HepG2 (cell line): ENCODE data around the gene CPVL. TPM values are rescaled to one million over a fixed set of nuclear protein-coding genes. Genes with fewer than 3 reads are reported as not detected.

Source experiments
- ARID4A ChIP-seq: sonication (generic); formaldehyde crosslinking; IDR thresholded peaks from 2 replicates; pipeline ENCODE4 v1.5.0; 2020; ENCODE audit warnings: mild to moderate bottlenecking, missing genetic modification reagents, borderline replicate concordance
- ARID5B ChIP-seq: IDR thresholded peaks from 2 replicates; pipeline ENCODE4 v1.4.0; 2020; ENCODE audit warnings: mild to moderate bottlenecking, missing genetic modification reagents
- GATA4 ChIP-seq: sonication (generic); IDR thresholded peaks from 2 replicates; pipeline ENCODE4 v1.6.1; 2016; ENCODE audit warnings: antibody characterized with exemption, low read depth, borderline replicate concordance
- KLF16 ChIP-seq, 2 experiments: sonication (generic) in 1 of 2; formaldehyde crosslinking in 1 of 2; IDR thresholded peaks; 2 replicates each; pipeline versions ENCODE4 v1.6.1 to v1.8.0; 2016 to 2023; ENCODE audit warnings: missing genetic modification reagents in 2 of 2, missing compliant biosample characterization in 1 of 2
- PHF20 ChIP-seq: sonication (generic); formaldehyde crosslinking; IDR thresholded peaks from 2 replicates; pipeline ENCODE4 v1.5.0; 2020; ENCODE audit warnings: mild to moderate bottlenecking, missing genetic modification reagents
- REXO4 ChIP-seq: sonication (generic); formaldehyde crosslinking; IDR thresholded peaks from 2 replicates; pipeline ENCODE4 v1.8.0; 2022; ENCODE audit warnings: missing genetic modification reagents, mild to moderate bottlenecking, borderline replicate concordance
- SAFB2 ChIP-seq: sonication (generic); formaldehyde crosslinking; IDR thresholded peaks from 2 replicates; pipeline ENCODE4 v1.5.1; 2020; ENCODE audit warnings: missing genetic modification reagents, low read depth, mild to moderate bottlenecking, borderline replicate concordance
- SP2 ChIP-seq: sonication (generic); formaldehyde crosslinking; IDR thresholded peaks from 2 replicates; pipeline ENCODE4 v1.5.1; 2020; ENCODE audit warnings: mild to moderate bottlenecking, missing genetic modification reagents
- THAP11 ChIP-seq: IDR thresholded peaks from 2 replicates; pipeline ENCODE4 v1.6.1; 2016; ENCODE audit warnings: missing biosample characterization, missing genetic modification reagents
- ZNF138 ChIP-seq: sonication (generic); formaldehyde crosslinking; IDR thresholded peaks from 2 replicates; pipeline ENCODE4 v1.5.0; 2020; ENCODE audit warnings: mild to moderate bottlenecking, low read depth, missing genetic modification reagents
- ZNF205 ChIP-seq: IDR thresholded peaks from 2 replicates; pipeline ENCODE4 v1.6.1; 2018; ENCODE audit warnings: missing biosample characterization, missing genetic modification reagents
- ZNF224 ChIP-seq: sonication (generic); formaldehyde crosslinking; IDR thresholded peaks from 2 replicates; pipeline ENCODE4 v1.5.0; 2020; ENCODE audit warnings: mild to moderate bottlenecking, missing genetic modification reagents
- ZNF672 ChIP-seq: sonication (generic); formaldehyde crosslinking; IDR thresholded peaks from 2 replicates; pipeline ENCODE4 v1.8.1; 2022; ENCODE audit warnings: missing genetic modification reagents
- ZNF704 ChIP-seq: sonication (generic); formaldehyde crosslinking; IDR thresholded peaks from 2 replicates; pipeline ENCODE4 v1.8.1; 2023; ENCODE audit warnings: mild to moderate bottlenecking, inconsistent platforms, moderate library complexity, missing genetic modification reagents, borderline replicate concordance
- ZNF766 ChIP-seq: sonication (generic); formaldehyde crosslinking; IDR thresholded peaks from 2 replicates; pipeline ENCODE4 v1.5.0; 2020; ENCODE audit warnings: missing genetic modification reagents, borderline replicate concordance
- ZNF773 ChIP-seq: sonication (generic); formaldehyde crosslinking; IDR thresholded peaks from 2 replicates; pipeline ENCODE4 v1.4.0; 2020; ENCODE audit warnings: missing genetic modification reagents, borderline replicate concordance
- ZNF782 ChIP-seq: sonication (generic); formaldehyde crosslinking; IDR thresholded peaks from 2 replicates; pipeline ENCODE4 v1.4.0; 2020; ENCODE audit warnings: missing genetic modification reagents, mild to moderate bottlenecking, borderline replicate concordance
- polyA plus RNA-seq, 8 experiments: library from polyadenylated mRNA; depleted of rRNA in 3 of 8; stranded (reverse) in 7 of 8; unstranded in 1 of 8; fragments of >200 nt; fragmentation: Illumina TruSeq in 4 of 8; extraction: Trizol in 4 of 8; gene quantifications; 2 replicates each; pipeline versions ENCODE4 v1.2.1 to v1.2.3, GENCODE V29; 2011 to 2016; ENCODE audit warnings: low read depth in 4 of 8, missing spikeins in 1 of 8, mixed read lengths in 1 of 8; ENCODE audit not compliant: insufficient read depth in 1 of 8
- total RNA-seq, 5 experiments: library from RNA; depleted of rRNA; stranded (reverse); fragments of >200 nt; fragmentation: Illumina TruSeq; extraction: Trizol; gene quantifications; 2 replicates each; pipeline ENCODE4 v1.2.3, GENCODE V29; 2016; ENCODE audit warnings: low read depth in 1 of 5

CPVL gene
- total and polyA plus RNA-seq, 2 of the 13 experiments (the other 11 are each of a cell fraction or from before 2014, with no cell fraction given), result 59.2 to 294 TPM

- TF ChIP-seq ARID4A (CRISPR knock-in tag), result peak; percentile 71; the same call in 1 of the 2 replicates
- 0 out of 2 replicates have a peak, but pooled peaks have one; percentile 56 for TF ChIP-seq ZNF138
- TF ChIP-seq ZNF672 (CRISPR knock-in tag), result 0 out of 2 replicates have a peak, but pooled peaks have one; percentile 14
- peak; percentile 42; the same call in 1 of the 2 replicates for TF ChIP-seq SAFB2 (CRISPR knock-in tag)
- TF ChIP-seq ARID5B (CRISPR knock-in tag), result peak; percentile 40; the same call in 1 of the 2 replicates
- TF ChIP-seq REXO4 (CRISPR knock-in tag), result no peak
- peak; percentile 35; the same call in 1 of the 2 replicates for TF ChIP-seq ZNF704 (CRISPR knock-in tag)
- no peak; the same call in 1 of the 2 replicates for TF ChIP-seq SP2 (CRISPR knock-in tag)
- no peak for TF ChIP-seq ZNF205 (CRISPR knock-in tag)
- TF ChIP-seq THAP11, result peak; percentile 51; the same call in 1 of the 2 replicates
- TF ChIP-seq KLF16 (CRISPR knock-in tag; IDR thresholded peaks at IDR 0.05), result peak in 1 of 2 experiments; percentile 47; a peak in 1 of 4 replicates
- TF ChIP-seq PHF20 (CRISPR knock-in tag), result peak; percentile 48; the same call in 1 of the 2 replicates
- 0 out of 2 replicates have a peak, but pooled peaks have one; percentile 43 for TF ChIP-seq ZNF766
- TF ChIP-seq ZNF782, result peak; percentile 72
- TF ChIP-seq ZNF773 (CRISPR knock-in tag), result no peak; the same call in 1 of the 2 replicates
- no peak for TF ChIP-seq ZNF224
- TF ChIP-seq GATA4, result 0 out of 2 replicates have a peak, but pooled peaks have one; percentile 2
Observed at GRCh38 chr7:29194594-29195427, 48.5 kb upstream of the CPVL start, which contains the start of gene CHN2 (continued).
